RCC 7860 (cell line): ENCODE results near the gene PTPRN2.
"Not testable (repeated sequence)": the region's sequence is repeated elsewhere in the genome, so short reads cannot be mapped to it uniquely, and the experiment has no call there.

ENCODE experiments used
- DNase-seq: peaks from one replicate; pipeline ENCODE4 v3.0.0-alpha.2; 2015; ENCODE audit warnings: low spot score
- FAIRE-seq: peaks from 2 replicates; lab custom pipeline; 2012; peaks lifted over from hg19 to GRCh38; lab: Jason Lieb, UNC

PTPRN2 gene

GRCh38 chr7:158393926-158394625 lies 193.5 kb downstream of the PTPRN2 start:
- DNase-seq (no peak), FAIRE-seq (no peak)

- no peak for FAIRE-seq
- DNase-seq: no peak
Measured at GRCh38 chr7:158392251-158392650, 195.4 kb downstream of the PTPRN2 start.

GRCh38 chr7:158391541-158391940 lies 196.1 kb downstream of the PTPRN2 start:
- DNase-seq: no peak
- FAIRE-seq: no peak

- DNase-seq (no peak), FAIRE-seq (no peak)
Measured at GRCh38 chr7:158391141-158391540, 196.5 kb downstream of the PTPRN2 start.

- FAIRE-seq (no peak), DNase-seq (no peak)
Measured at GRCh38 chr7:158390460-158390859, 197.2 kb downstream of the PTPRN2 start.

- FAIRE-seq: no peak
- DNase-seq: no peak
Measured at GRCh38 chr7:158389514-158390425, 197.9 kb downstream of the PTPRN2 start.

GRCh38 chr7:158388928-158389327 lies 198.7 kb downstream of the PTPRN2 start:
- DNase-seq (no peak), FAIRE-seq (no peak)

- DNase-seq (no peak), FAIRE-seq (no peak)
Measured at GRCh38 chr7:158388072-158388471, 199.6 kb downstream of the PTPRN2 start.

- FAIRE-seq: no peak
Measured at GRCh38 chr7:158387546-158387891, 200.1 kb downstream of the PTPRN2 start.

GRCh38 chr7:158386866-158387545 lies 200.6 kb downstream of the PTPRN2 start:
- FAIRE-seq: no peak
- DNase-seq: no peak

More at GRCh38 chr7:158387546-158387891, 200.1 kb downstream of the PTPRN2 start:
- no peak for DNase-seq

- FAIRE-seq: no peak
- no peak for DNase-seq
Measured at GRCh38 chr7:158386355-158386618, 201.3 kb downstream of the PTPRN2 start.

- not testable (repeated sequence) for DNase-seq, FAIRE-seq
Measured at GRCh38 chr7:158385496-158386354, 201.9 kb downstream of the PTPRN2 start.

- DNase-seq: no peak
- FAIRE-seq: no peak
Measured at GRCh38 chr7:158384746-158385145, 202.9 kb downstream of the PTPRN2 start.

GRCh38 chr7:158383665-158384064 lies 204.0 kb downstream of the PTPRN2 start:
- FAIRE-seq (no peak), DNase-seq (no peak)

- FAIRE-seq (no peak), DNase-seq (no peak)
Measured at GRCh38 chr7:158382363-158383254, 205.0 kb downstream of the PTPRN2 start.

GRCh38 chr7:158381956-158382355 lies 205.7 kb downstream of the PTPRN2 start:
- FAIRE-seq: no peak
- DNase-seq: no peak

GRCh38 chr7:158378978-158379377 lies 208.6 kb downstream of the PTPRN2 start:
- FAIRE-seq (no peak), DNase-seq (no peak)

GRCh38 chr7:158377800-158378623 lies 209.6 kb downstream of the PTPRN2 start:
- DNase-seq (no peak), FAIRE-seq (no peak)

- not testable (repeated sequence) for FAIRE-seq, DNase-seq
Measured at GRCh38 chr7:158376839-158377186, 210.8 kb downstream of the PTPRN2 start.
